Skin epidermis (tissue), 12 donors: ENCODE data around the gene ST3GAL3.

ENCODE experiments used
- H3K27ac ChIP-seq, 21 experiments: fragments of 200-600 bp; sonication (generic) in 11 of 21; one replicate each; pipeline ENCODE4 v1.5.0; 2020; ENCODE audit warnings: mild to moderate bottlenecking in 3 of 21, inconsistent platforms in 2 of 21, moderate library complexity in 2 of 21
- H3K4me3 ChIP-seq, 7 experiments: fragments of 200-600 bp; sonication (generic) in 2 of 7; one replicate each; pipeline ENCODE4 v1.5.0; 2020; ENCODE audit warnings: inconsistent platforms in 2 of 7, mild to moderate bottlenecking in 2 of 7, moderate library complexity in 1 of 7

Gene ST3GAL3

DNA sequence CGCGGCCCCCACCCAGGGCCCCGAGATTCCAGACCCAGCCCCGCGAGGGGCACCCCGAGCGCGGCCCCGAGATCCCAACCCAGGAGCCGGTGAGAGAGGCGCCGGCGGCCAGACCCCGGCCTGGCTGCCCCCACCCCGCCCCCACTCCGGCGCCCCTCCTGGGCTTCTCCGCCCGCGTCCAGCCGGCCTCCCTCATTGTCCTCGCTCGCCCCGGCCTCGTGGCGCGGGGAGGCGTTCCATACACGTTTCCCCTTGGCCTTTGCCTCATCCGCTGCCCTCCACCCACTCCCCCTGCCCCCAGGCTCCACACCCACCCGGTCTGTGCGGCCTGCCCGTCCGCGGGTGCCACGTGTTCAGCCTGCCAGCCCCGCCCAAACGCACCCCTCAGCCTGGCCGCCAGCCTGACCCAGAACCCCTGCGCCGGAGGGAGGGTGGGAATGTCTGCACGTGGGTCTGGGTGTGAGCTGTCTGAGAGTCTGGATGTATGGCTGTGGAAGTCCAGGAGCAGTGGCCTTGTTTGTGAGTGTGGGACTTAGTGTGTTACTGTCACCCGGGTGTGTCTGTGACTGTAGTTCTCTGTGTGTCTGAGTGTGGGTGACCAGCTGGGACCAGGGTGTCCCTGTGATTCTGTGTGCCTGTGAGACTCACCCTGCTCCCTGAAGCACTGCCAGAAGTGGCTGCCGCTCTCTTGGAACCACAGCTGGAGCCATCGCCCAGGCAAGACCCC lies 272.4 kb downstream of the ST3GAL3 start:
- Histone ChIP-seq H3K4me3 (peak overlapping the region; percentile 40 to 84 (median 73)), H3K27ac (peak overlapping the region; percentile 31 to 95 (median 84))

DNA sequence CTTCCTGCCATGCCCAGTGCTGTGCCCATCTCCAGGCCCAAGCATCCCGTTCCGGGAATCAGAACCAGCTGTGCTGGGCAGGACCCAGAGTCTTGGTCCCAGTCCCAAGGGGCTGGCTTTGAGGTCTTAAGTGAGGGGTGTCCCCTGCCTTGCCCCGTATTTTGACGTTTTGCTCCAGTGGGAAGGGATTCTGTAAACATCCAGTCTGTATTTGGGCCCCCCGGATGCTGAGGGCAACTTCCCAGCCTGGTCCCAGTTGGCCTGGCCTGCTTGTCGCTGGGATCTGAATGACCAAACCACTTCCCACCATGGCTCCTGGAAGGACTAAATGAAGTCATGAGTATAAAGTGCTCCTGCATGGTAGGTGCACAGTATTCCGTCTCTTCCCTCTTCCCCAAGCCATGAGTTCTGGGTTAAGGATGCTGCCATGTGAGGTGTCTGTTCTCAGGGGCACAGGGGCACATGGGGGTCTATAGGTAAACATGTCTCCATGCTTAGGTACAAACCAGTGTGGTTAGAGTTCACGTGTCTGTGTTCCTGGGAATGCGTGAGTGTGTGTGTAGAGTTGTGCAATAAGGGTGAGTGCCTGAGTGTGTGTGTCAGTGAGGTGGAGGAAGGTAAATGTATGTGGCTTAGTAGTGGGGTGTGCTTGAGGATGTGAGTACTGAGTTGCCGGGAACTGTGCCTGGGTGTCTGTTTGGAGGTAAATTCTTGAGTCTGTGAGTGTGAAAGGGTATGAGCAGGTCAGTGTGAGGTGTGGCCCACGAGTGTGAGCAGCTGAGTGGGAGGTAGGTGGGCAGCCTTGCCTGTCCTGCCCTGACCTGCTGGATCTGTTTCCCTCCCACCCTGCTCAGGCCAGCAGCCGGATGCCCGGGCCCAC lies 273.2 kb downstream of the ST3GAL3 start:
- peak overlapping the region in 19 of 21 experiments; percentile 68 to 95 (median 85) for H3K27ac ChIP-seq
- H3K4me3 ChIP-seq: peak overlapping the region; percentile 40 to 84 (median 73)
